Hepatocyte (in vitro differentiated cells): Measurements from ENCODE around the gene ARID4B.
"Not testable (repeated sequence)": the region's sequence is repeated elsewhere in the genome, so short reads cannot be mapped to it uniquely, and the experiment has no call there.

Experiments used
- EZH2 ChIP-seq: fragments of 200-600 bp; sonication (generic); IDR thresholded peaks from 2 replicates; pipeline ENCODE4 v1.6.1; 2016; ENCODE audit warnings: antibody characterized with exemption, mild to moderate bottlenecking, borderline replicate concordance
- EZH2phosphoT487 ChIP-seq: fragments of 200-600 bp; sonication (generic); IDR thresholded peaks from one replicate; pipeline ENCODE4 v1.6.1; 2018; ENCODE audit warnings: antibody characterized with exemption, mild to moderate bottlenecking, low read depth, moderate library complexity; ENCODE audit not compliant: unreplicated experiment, severe bottlenecking
- TF ChIP-seq, protein P1 (sequence below): fragments of 200-600 bp; sonication (generic); IDR thresholded peaks from 2 replicates; pipeline ENCODE4 v1.5.1; 2016; ENCODE audit warnings: antibody characterized with exemption, mild to moderate bottlenecking; ENCODE audit not compliant: poor library complexity

GRCh38 chr1:235159284-235159683 lies 168.7 kb downstream of the ARID4B start:
- TF ChIP-seq, protein P1, sequence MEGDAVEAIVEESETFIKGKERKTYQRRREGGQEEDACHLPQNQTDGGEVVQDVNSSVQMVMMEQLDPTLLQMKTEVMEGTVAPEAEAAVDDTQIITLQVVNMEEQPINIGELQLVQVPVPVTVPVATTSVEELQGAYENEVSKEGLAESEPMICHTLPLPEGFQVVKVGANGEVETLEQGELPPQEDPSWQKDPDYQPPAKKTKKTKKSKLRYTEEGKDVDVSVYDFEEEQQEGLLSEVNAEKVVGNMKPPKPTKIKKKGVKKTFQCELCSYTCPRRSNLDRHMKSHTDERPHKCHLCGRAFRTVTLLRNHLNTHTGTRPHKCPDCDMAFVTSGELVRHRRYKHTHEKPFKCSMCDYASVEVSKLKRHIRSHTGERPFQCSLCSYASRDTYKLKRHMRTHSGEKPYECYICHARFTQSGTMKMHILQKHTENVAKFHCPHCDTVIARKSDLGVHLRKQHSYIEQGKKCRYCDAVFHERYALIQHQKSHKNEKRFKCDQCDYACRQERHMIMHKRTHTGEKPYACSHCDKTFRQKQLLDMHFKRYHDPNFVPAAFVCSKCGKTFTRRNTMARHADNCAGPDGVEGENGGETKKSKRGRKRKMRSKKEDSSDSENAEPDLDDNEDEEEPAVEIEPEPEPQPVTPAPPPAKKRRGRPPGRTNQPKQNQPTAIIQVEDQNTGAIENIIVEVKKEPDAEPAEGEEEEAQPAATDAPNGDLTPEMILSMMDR, result not testable (repeated sequence)
- TF ChIP-seq EZH2phosphoT487, EZH2: not testable (repeated sequence)
